Panc1 (cell line): ENCODE results near the gene PARP9. TPM values are rescaled to one million over a fixed set of nuclear protein-coding genes. Genes with fewer than 3 reads are reported as not detected.

ENCODE experiments used
- ATAC-seq: fragments of 200-7000 bp; cut with Tn5 transposase; 2 replicates; pipeline ENCODE4 v1.9.1; 2020; ENCODE audit warnings: mild to moderate bottlenecking, moderate library complexity
- BruUV-seq: library from RNA; stranded (reverse); fragments of 400-500 nt; replicated peaks from 2 replicates; lab custom pipeline; 2021; lab: Mats Ljungman, UMichigan
- CTCF ChIA-PET: fragments of 300-600 bp; sonication (Branson Sonifier 250); formaldehyde crosslinking; loops from one replicate; lab custom pipeline; 2022; ENCODE audit warnings: antibody characterized with exemption; lab: Charles Lee
- POLR2A ChIA-PET: fragments of 300-600 bp; sonication (Branson Sonifier 250); formaldehyde crosslinking; loops from one replicate; lab custom pipeline; 2022; ENCODE audit warnings: antibody characterized with exemption; lab: Charles Lee
- DNase-seq: peaks from one replicate; pipeline ENCODE4 v3.0.0-alpha.2; 2010; ENCODE audit warnings: low read depth, low spot score
- H3K27ac ChIP-seq: 2 replicates; pipeline ENCODE4 v1.5.1; 2011; ENCODE audit warnings: mild to moderate bottlenecking, low read length, inconsistent platforms
- H3K27me3 ChIP-seq: fragments of 200-500 bp; sonication (Bioruptor generic); 2 replicates; pipeline ENCODE4 v1.6.0; 2014; ENCODE audit warnings: low read length, inconsistent platforms; ENCODE audit not compliant: control insufficient read depth, insufficient read depth
- H3K36me3 ChIP-seq: fragments of 200-500 bp; sonication (Bioruptor generic); 2 replicates; pipeline ENCODE4 v1.5.1; 2014; ENCODE audit warnings: inconsistent platforms, mild to moderate bottlenecking, low read length, moderate library complexity; ENCODE audit not compliant: control insufficient read depth, insufficient read depth
- H3K4me1 ChIP-seq: 2 replicates; pipeline ENCODE4 v1.5.1; 2011; ENCODE audit warnings: inconsistent platforms, mild to moderate bottlenecking, low read length, moderate library complexity; ENCODE audit not compliant: control insufficient read depth, insufficient read depth
- H3K4me3 ChIP-seq, 2 experiments: 2 replicates each; pipeline ENCODE4 v1.5.1; 2011 to 2012; ENCODE audit warnings: low read depth in 2 of 2, low read length in 2 of 2, mild to moderate bottlenecking in 2 of 2, inconsistent platforms in 1 of 2, moderate library complexity in 1 of 2
- H3K9me3 ChIP-seq: fragments of 200-500 bp; sonication (Bioruptor generic); 2 replicates; pipeline ENCODE4 v1.5.1; 2014; ENCODE audit warnings: low read depth, mild to moderate bottlenecking, inconsistent platforms, low read length, moderate library complexity; ENCODE audit not compliant: control insufficient read depth, insufficient read depth
- CTCF ChIP-seq: fragments of 450-650 bp; IDR thresholded peaks from 2 replicates; pipeline ENCODE4 v1.5.1; 2017; ENCODE audit warnings: mild to moderate bottlenecking
- POLR2AphosphoS5 ChIP-seq: IDR thresholded peaks from 2 replicates; pipeline ENCODE4 v1.6.1; 2012; ENCODE audit warnings: mild to moderate bottlenecking, low read depth, low read length, moderate library complexity
- REST ChIP-seq, 2 experiments: IDR thresholded peaks; 2 replicates each; pipeline ENCODE4 v1.6.1; 2011 to 2012; ENCODE audit warnings: low read depth in 2 of 2, control low read depth in 1 of 2, low read length in 1 of 2, mild to moderate bottlenecking in 1 of 2, moderate library complexity in 1 of 2; ENCODE audit not compliant: insufficient read depth in 1 of 2
- SIN3A ChIP-seq: IDR thresholded peaks from 2 replicates; pipeline ENCODE4 v1.6.1; 2012; ENCODE audit warnings: low read depth, mild to moderate bottlenecking, low read length, moderate library complexity, borderline replicate concordance; ENCODE audit not compliant: insufficient read depth
- TCF7L2 ChIP-seq: IDR thresholded peaks from 2 replicates; pipeline ENCODE4 v1.6.1; 2011; ENCODE audit warnings: mild to moderate bottlenecking, low read depth, low read length, inconsistent platforms
- in situ Hi-C: cut with HindIII; loops from 2 replicates; pipeline ENCODE4 v1.10.0; 2016; ENCODE audit warnings: low sequenced_read_pairs, low pct_unique_long_range_greater_than_20kb
- intact Hi-C: fragments of 100-400 bp; cut with micrococcal nuclease; formaldehyde crosslinking; loops from one replicate; pipeline ENCODE4 v1.10.0; 2022; ENCODE audit not compliant: unreplicated experiment
- total RNA-seq: library from RNA; stranded (reverse); gene quantifications from one replicate; pipeline ENCODE4 v1.2.1, GENCODE V29; 2021; ENCODE audit not compliant: unreplicated experiment

The PARP9 gene
- total RNA-seq, 1 experiment from 2014 or later: 14.5 TPM

GRCh38 chr3:122519693-122520092 is 44.4 kb downstream of the PARP9 start:
- no TSS peak for BruUV-seq
- TF ChIP-seq POLR2AphosphoS5 (no peak), CTCF (no peak), TCF7L2 (no peak), SIN3A (no peak), REST (IDR thresholded peaks at IDR 0.05; ENCODE audit: insufficient read depth in 1 of 2, low read depth in 2 of 2, low read length in 1 of 2) (no peak)
- no peak overlapping the region for H3K27ac ChIP-seq
- no peak overlapping the region for H3K4me3 ChIP-seq
- in situ Hi-C loops (no loop called here), intact Hi-C loops (no loop called here)
- no peaks in the 10 kb centered on the region for H3K9me3 ChIP-seq
- ChIA-PET POLR2A (interaction anchor here (0.6 kb wide), 1 partner anchor 14 kb away, joined by 10 read pairs; no protein-coding TSS in a partner anchor), CTCF (no interaction called here)
- no peaks in the 10 kb centered on the region for H3K36me3 ChIP-seq
- H3K4me1 ChIP-seq: no peaks in the 10 kb centered on the region
- no peak for ATAC-seq
- H3K27me3 ChIP-seq: no peaks in the 10 kb centered on the region
- no peak for DNase-seq

GRCh38 chr3:122516846-122517360 is 47.2 kb downstream of the PARP9 start:
- TF ChIP-seq TCF7L2 (no peak), SIN3A (no peak), POLR2AphosphoS5 (no peak), REST (IDR thresholded peaks at IDR 0.05; ENCODE audit: insufficient read depth in 1 of 2, low read depth in 2 of 2, low read length in 1 of 2) (no peak), CTCF (no peak)
- POLR2A ChIA-PET: no interaction called here
- no peak overlapping the region for H3K4me3 ChIP-seq
- no peak overlapping the region for H3K27ac ChIP-seq
- H3K9me3 ChIP-seq: no peaks in the 10 kb centered on the region
- peaks cover 12% of the 10 kb centered on the region for H3K4me1 ChIP-seq
- H3K36me3 ChIP-seq: no peaks in the 10 kb centered on the region; the same call in 1 of the 2 replicates
- no TSS peak for BruUV-seq
- H3K27me3 ChIP-seq: no peaks in the 10 kb centered on the region
- DNase-seq: no peak
- CTCF ChIA-PET: no interaction called here
- in situ Hi-C loops: no loop called here
- intact Hi-C loops: no loop called here
- no peak for ATAC-seq
